ENCODE data around the gene ZBTB44. TPM values are rescaled to one million over a fixed set of nuclear protein-coding genes. Genes with fewer than 3 reads are reported as not detected.
"Not testable (repeated sequence)": the region's sequence is repeated elsewhere in the genome, so short reads cannot be mapped to it uniquely, and the experiment has no call there.

The ZBTB44 gene
- total RNA-seq, 1 donor from 2014 or later = 32.5 TPM

- Mint-ChIP-seq H3K36me3 (ENCODE audit: unreplicated experiment) (no peaks in the 10 kb centered on the region), H3K27me3 (ENCODE audit: unreplicated experiment) (peaks cover 10% of the 10 kb centered on the region), H3K9me3 (ENCODE audit: unreplicated experiment) (no peaks in the 10 kb centered on the region), H3K27ac (ENCODE audit: unreplicated experiment) (no peak overlapping the region), H3K4me3 (ENCODE audit: unreplicated experiment) (no peak overlapping the region), H3K4me1 (ENCODE audit: unreplicated experiment) (no peaks in the 10 kb centered on the region)
- no peak for DNase-seq (ENCODE audit: extremely low spot score, unreplicated experiment)
- TF ChIP-seq CTCF (IDR thresholded peaks at IDR 0.05) = no peak
These were observed 117.2 kb downstream of the ZBTB44 start for GRCh38 chr11:130197386-130198035.

GRCh38 chr11:130194241-130195023 lies 120.3 kb downstream of the ZBTB44 start:
- Mint-ChIP-seq H3K27ac (ENCODE audit: unreplicated experiment) (no peak overlapping the region), H3K36me3 (ENCODE audit: unreplicated experiment) (no peaks in the 10 kb centered on the region), H3K4me3 (ENCODE audit: unreplicated experiment) (no peak overlapping the region), H3K4me1 (ENCODE audit: unreplicated experiment) (no peaks in the 10 kb centered on the region), H3K27me3 (ENCODE audit: unreplicated experiment) (peaks cover 9% of the 10 kb centered on the region), H3K9me3 (ENCODE audit: unreplicated experiment) (no peaks in the 10 kb centered on the region)
- no peak for TF ChIP-seq CTCF (IDR thresholded peaks at IDR 0.05)
- DNase-seq (ENCODE audit: extremely low spot score, unreplicated experiment) = no peak

- not testable (repeated sequence) for H3K4me3 Mint-ChIP-seq (ENCODE audit: unreplicated experiment); H3K27ac Mint-ChIP-seq (ENCODE audit: unreplicated experiment); H3K27me3 Mint-ChIP-seq (ENCODE audit: unreplicated experiment); DNase-seq (ENCODE audit: extremely low spot score, unreplicated experiment); H3K36me3 Mint-ChIP-seq (ENCODE audit: unreplicated experiment); H3K4me1 Mint-ChIP-seq (ENCODE audit: unreplicated experiment); H3K9me3 Mint-ChIP-seq (ENCODE audit: unreplicated experiment)
These were observed 121.2 kb downstream of the ZBTB44 start for GRCh38 chr11:130193551-130193950.

GRCh38 chr11:130192845-130193267 lies 121.9 kb downstream of the ZBTB44 start:
- DNase-seq (ENCODE audit: extremely low spot score, unreplicated experiment) = no peak
- no peak for TF ChIP-seq CTCF (IDR thresholded peaks at IDR 0.05)
- H3K27me3 Mint-ChIP-seq (ENCODE audit: unreplicated experiment) = peaks cover 9% of the 10 kb centered on the region
- H3K9me3 Mint-ChIP-seq (ENCODE audit: unreplicated experiment) = no peaks in the 10 kb centered on the region
- H3K4me3 Mint-ChIP-seq (ENCODE audit: unreplicated experiment) = no peak overlapping the region
- H3K27ac Mint-ChIP-seq (ENCODE audit: unreplicated experiment) = no peak overlapping the region
- no peaks in the 10 kb centered on the region for H3K36me3 Mint-ChIP-seq (ENCODE audit: unreplicated experiment)
- no peaks in the 10 kb centered on the region for H3K4me1 Mint-ChIP-seq (ENCODE audit: unreplicated experiment)

GRCh38 chr11:130191896-130192295 lies 122.8 kb downstream of the ZBTB44 start:
- TF ChIP-seq CTCF (IDR thresholded peaks at IDR 0.05) = no peak
- Mint-ChIP-seq H3K4me3 (ENCODE audit: unreplicated experiment) (no peak overlapping the region), H3K9me3 (ENCODE audit: unreplicated experiment) (no peaks in the 10 kb centered on the region), H3K27ac (ENCODE audit: unreplicated experiment) (no peak overlapping the region), H3K36me3 (ENCODE audit: unreplicated experiment) (no peaks in the 10 kb centered on the region), H3K4me1 (ENCODE audit: unreplicated experiment) (no peaks in the 10 kb centered on the region), H3K27me3 (ENCODE audit: unreplicated experiment) (peaks cover 9% of the 10 kb centered on the region)
- no peak for DNase-seq (ENCODE audit: extremely low spot score, unreplicated experiment)

Measured in osteocyte (in vitro differentiated cells).